Thoracic aorta (tissue), 2 donors: ENCODE data around the gene MARK1. TPM values are rescaled to one million over a fixed set of nuclear protein-coding genes. Genes with fewer than 3 reads are reported as not detected.

Experiments
- ATAC-seq: fragments of 150-250 bp; one replicate; pipeline ENCODE4 v1.8.0; 2017; ENCODE audit warnings: low read depth; ENCODE audit not compliant: insufficient number of reproducible peaks, low FRiP score
- DNase-seq: peaks from one replicate; pipeline ENCODE4 v3.0.0-alpha.2; 2020; ENCODE audit warnings: low spot score
- H3K27ac ChIP-seq, 2 donors: fragments of 200-600 bp; sonication (generic); 1 replicate in 1 of 2; 2 replicates in 1 of 2; pipeline ENCODE4 v1.5.1; 2016; ENCODE audit warnings: mild to moderate bottlenecking in 2 of 2, moderate library complexity in 2 of 2
- H3K27me3 ChIP-seq: fragments of 200-600 bp; sonication (generic); replicated peaks from 2 replicates; pipeline ENCODE4 v1.6.0; 2016; ENCODE audit warnings: mild to moderate bottlenecking; ENCODE audit not compliant: insufficient read depth
- H3K36me3 ChIP-seq: fragments of 200-600 bp; sonication (generic); one replicate; pipeline ENCODE4 v1.5.1; 2016
- H3K4me1 ChIP-seq, 2 donors: fragments of 200-600 bp; sonication (generic); 1 replicate in 1 of 2; 2 replicates in 1 of 2; pipeline versions ENCODE4 v1.5.1 to v1.6.0; 2016; ENCODE audit warnings: low read depth in 2 of 2, mild to moderate bottlenecking in 1 of 2; ENCODE audit not compliant: control insufficient read depth in 1 of 2
- H3K4me3 ChIP-seq: fragments of 200-600 bp; sonication (generic); 2 replicates; pipeline ENCODE4 v1.5.1; 2016; ENCODE audit warnings: mild to moderate bottlenecking
- H3K9me3 ChIP-seq: fragments of 200-600 bp; sonication (generic); 2 replicates; pipeline ENCODE4 v1.5.1; 2016
- CTCF ChIP-seq: fragments of 200-600 bp; sonication (generic); IDR thresholded peaks from one replicate; pipeline ENCODE4 v1.5.1; 2019; ENCODE audit warnings: antibody characterized with exemption
- total RNA-seq, 2 donors: library from RNA; depleted of rRNA; stranded (reverse); fragments of >200 nt; gene quantifications; one replicate each; pipeline versions ENCODE4 v1.1.0 to v1.2.3, GENCODE V29; 2016

MARK1 gene
- total RNA-seq, 2 donors from 2014 or later = 11.9 to 12.3 TPM

- H3K36me3 ChIP-seq = no peaks in the 10 kb centered on the region
- no peak overlapping the region for H3K4me3 ChIP-seq
- H3K9me3 ChIP-seq = no peaks in the 10 kb centered on the region
- H3K4me1 ChIP-seq = peaks cover 0 to 8% of the 10 kb centered on the region in 2 donors
- no peak for ATAC-seq
- H3K27ac ChIP-seq = no peak overlapping the region
- no peak for DNase-seq
- H3K27me3 ChIP-seq = no peaks in the 10 kb centered on the region
- no peak for TF ChIP-seq CTCF
Observed at GRCh38 chr1:220550811-220551399, 23.0 kb downstream of the MARK1 start.

DNA sequence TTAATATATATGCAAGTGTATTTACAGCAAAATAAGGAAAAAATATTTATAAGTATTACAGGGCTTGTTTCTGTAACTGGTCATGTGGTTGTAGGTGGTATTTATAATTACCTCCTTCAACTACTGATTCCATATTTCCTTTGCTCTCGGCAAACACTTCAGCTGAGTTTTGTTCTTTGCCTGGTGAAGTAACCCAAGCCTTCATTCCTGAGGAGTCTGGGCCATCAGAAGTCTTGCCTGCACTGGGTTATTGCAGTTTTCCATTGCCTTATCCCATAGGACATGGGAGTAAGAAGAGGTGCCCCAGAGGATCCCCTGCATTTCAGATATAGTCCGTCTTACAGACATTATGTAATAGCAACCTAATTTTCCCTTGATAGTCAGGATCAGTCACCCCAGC, 23.8 kb downstream of the MARK1 start:
- Histone ChIP-seq H3K27me3 (no peaks in the 10 kb centered on the region), H3K27ac (no peak overlapping the region), H3K36me3 (no peaks in the 10 kb centered on the region), H3K9me3 (no peaks in the 10 kb centered on the region), H3K4me1 (peaks cover 0 to 11% of the 10 kb centered on the region in 2 donors), H3K4me3 (no peak overlapping the region)
- no peak for DNase-seq
- TF ChIP-seq CTCF = no peak
- ATAC-seq = no peak

DNA sequence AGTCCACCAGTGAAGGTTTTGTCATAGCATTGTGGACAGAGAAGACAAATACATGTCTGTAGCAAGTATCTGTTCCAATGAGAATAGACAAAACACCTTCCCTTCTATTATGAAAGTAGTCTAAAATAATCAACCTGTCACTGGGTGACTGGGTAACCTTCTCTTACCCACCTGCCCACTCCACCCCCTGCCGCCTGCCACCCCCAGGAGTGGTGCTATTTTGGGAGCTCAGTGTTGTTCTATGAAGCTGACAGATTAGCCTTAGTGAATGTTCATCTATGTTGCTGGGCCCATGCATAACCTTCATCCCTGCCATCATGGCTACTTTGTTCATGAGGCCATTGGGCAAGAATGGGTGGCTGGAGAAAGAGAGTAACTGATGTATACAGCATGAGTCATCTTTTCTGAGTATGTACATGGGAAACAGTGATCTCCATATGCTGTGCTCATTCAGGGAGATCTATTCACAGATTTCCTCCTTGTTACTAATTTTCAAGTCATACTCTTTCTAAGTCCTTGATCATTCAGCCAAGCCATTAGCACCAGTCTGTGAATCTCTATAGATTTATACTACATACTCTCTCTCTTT, 24.8 kb downstream of the MARK1 start:
- H3K27me3 ChIP-seq = no peaks in the 10 kb centered on the region
- H3K36me3 ChIP-seq = no peaks in the 10 kb centered on the region
- peaks cover 0 to 11% of the 10 kb centered on the region in 2 donors for H3K4me1 ChIP-seq
- H3K27ac ChIP-seq = no peak overlapping the region
- no peak for TF ChIP-seq CTCF
- no peak for ATAC-seq
- no peak overlapping the region for H3K4me3 ChIP-seq
- no peak for DNase-seq
- no peaks in the 10 kb centered on the region for H3K9me3 ChIP-seq

GRCh38 chr1:220556641-220557040, 28.7 kb downstream of the MARK1 start:
- DNase-seq (no peak), ATAC-seq (no peak)
- no peak overlapping the region for H3K4me3 ChIP-seq
- no peaks in the 10 kb centered on the region for H3K27me3 ChIP-seq
- H3K36me3 ChIP-seq = no peaks in the 10 kb centered on the region
- TF ChIP-seq CTCF = no peak
- peaks cover 0 to 6% of the 10 kb centered on the region in 2 donors for H3K4me1 ChIP-seq
- no peaks in the 10 kb centered on the region for H3K9me3 ChIP-seq
- H3K27ac ChIP-seq = no peak overlapping the region

DNA sequence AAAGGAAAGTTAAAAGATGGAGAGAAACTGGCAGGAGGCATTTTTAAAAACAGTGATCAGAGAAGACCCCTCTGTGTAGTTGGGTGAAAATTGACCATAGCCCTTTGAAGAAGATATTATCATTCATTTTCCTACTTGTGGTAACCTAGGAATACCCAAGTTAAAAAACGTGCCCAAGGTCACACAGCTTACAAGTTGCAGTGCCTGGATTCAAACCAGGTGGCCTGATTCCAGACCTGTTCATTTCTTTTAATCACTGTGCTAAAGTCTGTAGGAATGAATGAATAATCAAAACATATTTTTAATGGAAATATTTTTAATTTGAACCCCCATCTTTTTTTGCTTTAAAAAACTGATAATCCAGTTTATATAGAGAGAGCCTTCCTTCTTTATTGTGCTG, 35.6 kb downstream of the MARK1 start:
- ATAC-seq (no peak), DNase-seq (no peak)
- Histone ChIP-seq H3K4me1 (peaks cover 0 to 11% of the 10 kb centered on the region in 2 donors), H3K27ac (no peak overlapping the region), H3K27me3 (no peaks in the 10 kb centered on the region), H3K4me3 (no peak overlapping the region), H3K36me3 (no peaks in the 10 kb centered on the region), H3K9me3 (no peaks in the 10 kb centered on the region)
- no peak for TF ChIP-seq CTCF
